UCSD-AML1 (cell line): Measurements from ENCODE around the gene NR2C1.
A peak's percentile ranks its signal among the peaks of the same experiment; 100 is the strongest.
"Not testable (repeated sequence)": the region's sequence is repeated elsewhere in the genome, so short reads cannot be mapped to it uniquely, and the experiment has no call there.

Source experiments
- DNase-seq: peaks from one replicate; lab custom pipeline; 2025; ENCODE audit not compliant: unreplicated experiment; lab: John Stamatoyannopoulos, UW

Gene NR2C1

DNA sequence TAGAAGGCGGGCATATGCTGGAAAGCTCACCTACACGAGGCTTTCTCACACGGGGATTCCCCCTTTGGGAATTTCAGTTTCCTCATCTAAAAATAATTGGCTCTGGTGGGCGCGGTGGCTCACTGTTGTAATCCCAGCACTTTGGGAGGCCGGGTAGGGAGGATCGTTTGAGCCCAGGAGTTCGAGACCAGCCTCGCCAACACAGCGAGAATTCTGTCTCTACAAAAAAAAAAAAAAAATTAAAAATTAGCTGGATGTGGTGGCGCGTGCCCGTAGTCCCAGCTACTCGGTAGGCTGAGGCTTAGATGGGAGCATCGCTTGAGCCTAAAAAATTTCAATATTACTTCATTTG lies 69.5 kb downstream of the NR2C1 start:
- no peak for DNase-seq

- DNase-seq: peak; percentile 95
Measured at GRCh38 chr12:95003213-95003920, 70.1 kb downstream of the NR2C1 start, which contains the start of gene NDUFA12. NDUFA12 (minus strand) TSS chr12:95003697; CDS start chr12:95003680, 17 bp downstream.

GRCh38 chr12:95002754-95003153 lies 70.7 kb downstream of the NR2C1 start:
- no peak for DNase-seq

DNA sequence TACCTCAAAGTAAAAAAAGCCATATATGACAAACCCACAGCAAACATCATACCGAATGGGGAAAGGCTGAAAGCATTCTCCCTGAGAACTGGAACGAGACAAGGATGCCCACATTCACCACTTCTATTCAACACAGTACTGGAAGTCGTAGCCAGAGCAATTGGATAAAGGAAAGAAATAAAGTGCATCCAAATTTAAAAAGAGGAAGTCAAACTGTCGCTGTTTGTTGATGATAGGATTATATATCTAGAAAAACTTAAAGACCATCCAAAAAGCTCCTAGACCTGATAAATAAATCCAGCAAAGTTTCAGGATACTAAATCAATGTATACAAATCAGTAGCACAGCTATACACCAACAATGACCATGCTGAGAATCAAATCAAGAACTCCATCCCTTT lies 75.1 kb downstream of the NR2C1 start:
- no peak for DNase-seq

- DNase-seq: no peak
Measured at GRCh38 chr12:94997726-94998125, 75.7 kb downstream of the NR2C1 start.

GRCh38 chr12:94997061-94997460 lies 76.4 kb downstream of the NR2C1 start:
- DNase-seq: no peak

- no peak for DNase-seq
Measured at GRCh38 chr12:94994312-94994711, 79.1 kb downstream of the NR2C1 start.

DNA sequence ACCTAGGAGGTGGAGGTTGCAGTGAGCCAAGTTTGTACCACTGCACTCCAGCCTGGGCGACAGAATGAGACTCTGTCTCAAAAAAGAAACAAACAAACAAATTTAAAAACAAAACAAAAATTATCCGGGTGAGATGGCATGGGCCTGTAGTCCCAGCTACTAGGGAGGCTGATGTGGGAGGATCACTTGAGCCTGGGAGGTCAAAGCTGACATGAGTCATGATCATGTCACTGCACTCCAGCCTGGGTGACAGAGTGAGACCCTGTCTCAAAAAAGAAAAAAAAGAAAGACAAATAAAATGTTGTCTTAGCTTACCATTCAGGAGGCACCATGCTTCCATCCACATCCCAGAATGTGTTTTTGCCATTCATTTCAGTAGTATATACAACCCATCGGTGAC lies 79.6 kb downstream of the NR2C1 start:
- DNase-seq: not testable (repeated sequence)

- no peak for DNase-seq
Measured at GRCh38 chr12:94990222-94990621, 83.2 kb downstream of the NR2C1 start.

- DNase-seq: no peak
Measured at GRCh38 chr12:94988471-94988870, 84.9 kb downstream of the NR2C1 start.

DNA sequence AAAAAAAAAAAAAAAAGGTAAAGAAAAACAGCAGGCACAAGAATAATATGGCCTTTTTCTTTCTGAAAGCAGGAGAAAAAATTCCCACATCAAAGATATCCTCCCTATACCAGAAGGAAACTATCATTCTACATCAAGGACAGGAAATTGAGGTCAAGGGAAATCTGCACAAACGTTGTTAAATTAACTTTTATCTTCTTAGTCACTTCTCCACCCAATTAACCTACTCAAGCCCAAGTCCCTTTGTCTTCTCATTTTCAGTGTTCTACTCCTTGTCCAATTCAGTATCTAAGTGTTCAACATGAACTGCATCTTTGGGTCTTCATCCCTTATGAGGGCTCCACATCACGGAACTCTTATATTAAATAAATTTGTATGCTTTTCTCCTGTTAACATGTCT lies 85.6 kb downstream of the NR2C1 start:
- no peak for DNase-seq

DNA sequence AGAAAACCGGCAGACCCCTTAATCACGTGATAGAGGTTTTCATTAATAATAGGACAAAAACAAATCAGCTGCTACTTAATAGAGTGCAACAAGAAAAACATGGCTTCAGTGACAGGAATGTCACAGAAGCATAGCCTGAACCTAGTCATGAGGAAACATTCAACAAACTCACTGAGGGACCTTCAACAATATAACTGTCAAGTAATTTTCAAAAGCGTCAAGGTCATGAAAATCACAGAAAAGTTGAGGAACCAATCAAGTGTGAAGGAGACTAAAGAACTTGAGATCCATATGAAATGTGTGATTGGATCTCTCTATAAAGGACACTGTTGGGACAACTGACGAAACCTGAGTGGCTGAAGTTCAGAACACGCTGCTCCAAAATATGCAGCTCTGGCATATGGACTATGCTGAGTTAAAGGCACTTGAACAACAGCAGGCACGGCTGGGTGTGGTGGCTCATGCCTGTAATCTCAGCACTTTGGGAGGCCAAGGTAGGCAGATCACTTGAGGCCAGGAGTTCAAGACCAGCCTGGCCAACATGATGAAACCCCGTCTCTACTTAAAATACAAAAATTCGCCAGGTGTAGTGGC lies 86.2 kb downstream of the NR2C1 start:
- DNase-seq: no peak

- not testable (repeated sequence) for DNase-seq
Measured at GRCh38 chr12:94985099-94985498, 88.3 kb downstream of the NR2C1 start.

GRCh38 chr12:94983321-94983720 lies 90.1 kb downstream of the NR2C1 start:
- DNase-seq: no peak

- no peak for DNase-seq
Measured at GRCh38 chr12:94982456-94982855, 91.0 kb downstream of the NR2C1 start.

GRCh38 chr12:94980577-94980976 lies 92.8 kb downstream of the NR2C1 start:
- no peak for DNase-seq

- DNase-seq: no peak
Measured at GRCh38 chr12:94979941-94980340, 93.5 kb downstream of the NR2C1 start.

GRCh38 chr12:94977766-94978468 lies 95.5 kb downstream of the NR2C1 start:
- DNase-seq: no peak

DNA sequence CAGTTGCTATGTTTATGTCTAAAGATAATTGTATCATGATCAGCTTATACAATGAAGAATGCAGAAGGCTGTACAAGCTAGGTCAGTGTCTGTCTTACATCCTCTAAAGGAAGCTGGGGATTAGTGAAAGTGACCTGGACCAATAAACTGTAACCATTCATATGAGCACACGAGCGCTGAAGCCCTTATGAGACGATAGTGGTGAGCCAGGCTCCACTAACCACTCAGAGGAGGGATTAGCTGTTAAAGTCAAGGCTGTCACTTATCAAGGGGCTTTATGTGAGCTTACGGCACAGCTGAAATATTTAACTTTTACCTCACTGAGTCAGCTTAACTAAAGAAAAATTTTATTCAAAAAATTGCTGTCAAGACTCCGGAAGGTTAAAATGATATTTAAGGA lies 100.2 kb downstream of the NR2C1 start:
- no peak for DNase-seq

GRCh38 chr12:94972795-94973194 lies 100.6 kb downstream of the NR2C1 start:
- DNase-seq: no peak

GRCh38 chr12:94971923-94972322 lies 101.5 kb downstream of the NR2C1 start:
- DNase-seq: no peak

DNA sequence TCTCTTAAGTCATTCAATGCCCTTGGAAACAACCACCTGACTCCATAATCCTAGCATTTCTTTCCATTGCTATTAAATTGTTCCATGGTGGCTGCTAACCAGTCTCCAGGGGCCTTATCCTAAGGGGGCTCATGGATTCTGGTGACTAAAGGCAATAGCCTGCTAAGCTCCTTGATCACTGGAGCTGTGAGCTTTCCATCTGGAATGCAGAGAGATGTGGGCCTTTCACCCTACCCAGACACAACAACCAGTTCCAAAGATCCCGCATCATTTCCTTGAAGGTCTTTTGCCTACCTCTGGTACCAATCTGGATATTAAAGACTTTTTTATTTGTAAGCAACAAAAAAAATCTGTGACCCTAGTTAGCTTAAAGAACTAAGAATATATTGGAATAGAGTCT lies 102.9 kb downstream of the NR2C1 start:
- no peak for DNase-seq
